Measurements from ENCODE around the gene HSPA2. TPM values are rescaled to one million over a fixed set of nuclear protein-coding genes. Genes with fewer than 3 reads are reported as not detected.

Gene HSPA2
- total RNA-seq, 1 experiment from 2014 or later: 8.7 TPM

DNA sequence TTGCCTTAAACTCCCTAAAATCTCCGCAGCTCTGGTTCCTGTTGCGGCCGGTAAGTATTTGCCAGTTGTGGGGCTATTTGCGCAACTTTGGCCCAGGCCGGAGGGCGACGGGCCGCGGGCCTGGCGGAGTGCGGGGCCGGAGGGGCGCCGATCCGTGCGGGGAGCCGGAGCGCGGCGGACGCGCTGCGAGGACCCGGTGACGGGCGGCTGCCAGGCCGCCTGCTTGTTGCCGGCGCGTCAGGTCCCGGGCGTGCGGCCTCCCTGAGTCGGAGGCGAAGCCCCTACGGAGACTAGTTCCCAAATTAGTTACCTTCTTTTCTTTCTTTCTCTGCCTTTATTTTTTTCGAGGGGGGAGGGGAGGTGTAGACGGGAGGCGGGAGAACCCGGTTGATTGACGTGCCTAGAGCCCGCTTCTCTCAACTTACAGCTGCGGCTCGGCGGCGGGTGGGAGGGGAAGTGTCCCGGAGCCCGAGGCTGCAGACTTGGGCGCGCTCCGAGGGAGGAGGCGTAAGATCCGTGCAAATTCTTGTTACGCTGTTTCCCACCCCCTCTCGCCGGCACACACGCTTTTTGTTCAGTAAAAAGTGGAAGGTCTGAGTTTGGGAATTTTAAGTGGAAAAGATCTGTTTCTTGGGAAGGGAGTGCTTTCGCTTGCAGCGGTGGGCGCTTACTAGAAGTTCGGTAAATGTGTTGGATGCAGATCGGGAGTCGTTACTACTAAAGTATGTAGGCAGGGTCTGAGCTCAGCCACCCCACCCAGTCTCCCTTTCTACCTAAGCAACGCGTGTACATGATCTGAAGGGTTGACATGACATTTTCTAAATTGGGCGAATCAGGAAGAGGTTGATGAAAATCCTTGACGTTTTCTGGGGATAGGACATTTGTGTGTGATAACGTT is 35.4 kb upstream of the HSPA2 start:
- peaks cover 33% of the 10 kb centered on the region for H3K4me1 ChIP-seq
- Mint-ChIP-seq H3K4me1 (ENCODE audit: low read depth, unreplicated experiment) (peaks cover 19% of the 10 kb centered on the region), H3K36me3 (ENCODE audit: insufficient read depth, unreplicated experiment) (peaks cover 39% of the 10 kb centered on the region), H3K27me3 (ENCODE audit: insufficient read depth, unreplicated experiment) (no peaks in the 10 kb centered on the region), H3K9me3 (ENCODE audit: unreplicated experiment) (no peaks in the 10 kb centered on the region), H3K4me3 (ENCODE audit: unreplicated experiment) (peak overlapping the region; percentile 78), H3K27ac (ENCODE audit: unreplicated experiment) (peak overlapping the region; percentile 81)
- ChIA-PET CTCF (interaction anchor here (0.6 to 0.8 kb wide), 3 partner anchors 78 to 406 kb away, joined by 3 to 4 read pairs (median 3); no protein-coding TSS in a partner anchor), POLR2A (interaction anchor here (0.6 to 1.7 kb wide), 9 partner anchors 98 to 863 kb away, joined by 3 to 14 read pairs (median 4); partner anchors contain the start of genes MTHFD1, PLEKHG3 and WDR89)
- intact Hi-C loops (cut with micrococcal nuclease; ENCODE audit: unreplicated experiment): loop anchor here (1.0 to 10.0 kb wide), 4 partner anchors 118 to 390 kb away; partner anchors contain the start of genes MTHFD1 and PLEKHG3
- peak; percentile 88 to 90 for DNase-seq
- H3K36me3 ChIP-seq (ENCODE audit: control insufficient read depth, insufficient read depth, low read length): no peaks in the 10 kb centered on the region
- TF ChIP-seq, protein P1, sequence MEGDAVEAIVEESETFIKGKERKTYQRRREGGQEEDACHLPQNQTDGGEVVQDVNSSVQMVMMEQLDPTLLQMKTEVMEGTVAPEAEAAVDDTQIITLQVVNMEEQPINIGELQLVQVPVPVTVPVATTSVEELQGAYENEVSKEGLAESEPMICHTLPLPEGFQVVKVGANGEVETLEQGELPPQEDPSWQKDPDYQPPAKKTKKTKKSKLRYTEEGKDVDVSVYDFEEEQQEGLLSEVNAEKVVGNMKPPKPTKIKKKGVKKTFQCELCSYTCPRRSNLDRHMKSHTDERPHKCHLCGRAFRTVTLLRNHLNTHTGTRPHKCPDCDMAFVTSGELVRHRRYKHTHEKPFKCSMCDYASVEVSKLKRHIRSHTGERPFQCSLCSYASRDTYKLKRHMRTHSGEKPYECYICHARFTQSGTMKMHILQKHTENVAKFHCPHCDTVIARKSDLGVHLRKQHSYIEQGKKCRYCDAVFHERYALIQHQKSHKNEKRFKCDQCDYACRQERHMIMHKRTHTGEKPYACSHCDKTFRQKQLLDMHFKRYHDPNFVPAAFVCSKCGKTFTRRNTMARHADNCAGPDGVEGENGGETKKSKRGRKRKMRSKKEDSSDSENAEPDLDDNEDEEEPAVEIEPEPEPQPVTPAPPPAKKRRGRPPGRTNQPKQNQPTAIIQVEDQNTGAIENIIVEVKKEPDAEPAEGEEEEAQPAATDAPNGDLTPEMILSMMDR (IDR thresholded peaks at IDR 0.05; ENCODE audit: insufficient read depth in 1 of 2, low read depth in 1 of 2, low read length in 1 of 2, severe bottlenecking in 1 of 2, unreplicated experiment in 1 of 2): no peak
- no peaks in the 10 kb centered on the region for H3K9me3 ChIP-seq
- H3K4me3 ChIP-seq (ENCODE audit: low read depth, low read length): peak overlapping the region; percentile 97
- no peaks in the 10 kb centered on the region for H3K27me3 ChIP-seq (replicated peaks; ENCODE audit: control insufficient read depth, insufficient read depth, low read length)
- BruUV-seq (replicated peaks): TSS peak; percentile 42

DNA sequence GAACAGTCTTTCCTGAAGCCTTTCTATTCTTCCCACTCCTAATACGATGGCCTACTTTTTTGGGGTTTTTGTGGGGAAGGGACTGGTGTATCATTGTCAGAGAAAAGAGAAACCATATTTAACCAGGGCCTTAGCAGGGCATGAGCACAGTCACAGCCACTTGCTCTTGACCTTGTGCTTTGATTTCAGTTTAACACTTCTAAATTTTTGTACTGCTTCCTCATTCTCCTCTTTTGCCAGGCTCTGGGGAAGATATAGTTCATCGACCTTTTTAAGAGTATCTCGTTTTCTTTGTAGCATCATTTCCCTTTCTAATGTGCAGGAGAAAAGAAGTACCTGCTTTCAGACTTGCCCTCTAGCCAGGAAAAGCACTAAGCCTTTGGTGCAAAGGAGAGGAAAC is 33.8 kb upstream of the HSPA2 start:
- Mint-ChIP-seq H3K4me1 (ENCODE audit: low read depth, unreplicated experiment) (peaks cover 28% of the 10 kb centered on the region), H3K9me3 (ENCODE audit: unreplicated experiment) (no peaks in the 10 kb centered on the region), H3K27ac (ENCODE audit: unreplicated experiment) (no peak overlapping the region), H3K4me3 (ENCODE audit: unreplicated experiment) (peak overlapping the region; percentile 24), H3K36me3 (ENCODE audit: insufficient read depth, unreplicated experiment) (peaks cover 39% of the 10 kb centered on the region), H3K27me3 (ENCODE audit: insufficient read depth, unreplicated experiment) (no peaks in the 10 kb centered on the region)
- peaks cover 30% of the 10 kb centered on the region for H3K4me1 ChIP-seq
- TF ChIP-seq, protein P1 (IDR thresholded peaks at IDR 0.05; ENCODE audit: insufficient read depth in 1 of 2, low read depth in 1 of 2, low read length in 1 of 2, severe bottlenecking in 1 of 2, unreplicated experiment in 1 of 2): no peak
- no peaks in the 10 kb centered on the region for H3K27me3 ChIP-seq (replicated peaks; ENCODE audit: control insufficient read depth, insufficient read depth, low read length)
- no TSS peak for BruUV-seq (replicated peaks)
- no peaks in the 10 kb centered on the region for H3K9me3 ChIP-seq
- H3K4me3 ChIP-seq (ENCODE audit: low read depth, low read length): no peak overlapping the region
- intact Hi-C loops (cut with micrococcal nuclease; ENCODE audit: unreplicated experiment): loop anchor here (10.0 kb wide), 2 partner anchors 248 to 388 kb away; no protein-coding TSS in a partner anchor
- ChIA-PET CTCF (no interaction called here), POLR2A (no interaction called here)
- no peak for DNase-seq
- H3K36me3 ChIP-seq (ENCODE audit: control insufficient read depth, insufficient read depth, low read length): no peaks in the 10 kb centered on the region

DNA sequence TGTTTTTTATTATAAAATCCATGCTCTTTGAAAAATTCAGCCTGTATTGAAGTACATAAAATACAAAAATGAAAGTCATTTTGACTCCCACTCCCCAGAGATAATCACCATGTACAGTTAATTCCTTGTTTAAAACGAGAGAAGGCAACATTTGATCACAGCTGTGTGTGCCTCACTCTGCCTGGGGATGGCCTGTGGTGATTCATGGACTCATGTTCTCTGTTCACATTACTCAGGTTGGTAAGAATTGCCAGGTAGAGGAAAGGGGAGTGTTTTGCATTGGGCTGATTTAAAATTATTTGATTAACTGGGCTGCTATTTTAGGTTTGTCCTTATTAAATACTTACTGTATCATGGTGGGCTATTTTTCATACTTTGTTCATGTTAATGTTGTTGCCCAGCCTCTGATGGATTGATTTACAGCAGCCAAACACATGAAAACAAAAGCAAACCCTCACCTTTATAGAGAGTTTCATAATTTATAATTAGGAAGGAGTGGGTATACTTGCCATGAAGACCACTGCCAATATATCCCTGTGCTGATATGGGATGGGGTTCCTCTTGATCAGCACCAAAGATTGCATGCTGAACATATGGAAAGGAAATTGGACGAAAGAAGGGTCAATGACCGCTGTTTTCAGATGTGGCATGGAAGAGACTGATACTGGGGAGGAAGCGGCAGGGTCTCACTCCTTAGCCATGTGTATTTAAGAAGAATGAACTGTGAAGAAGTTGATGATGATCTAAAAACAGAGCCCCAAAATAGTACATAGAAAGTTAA is 33.0 kb upstream of the HSPA2 start:
- POLR2A ChIA-PET: interaction anchor here (0.6 kb wide), 1 partner anchor 370 kb away, joined by 3 read pairs; no protein-coding TSS in a partner anchor

More for the DNA sequence above, 33.0 kb upstream of the HSPA2 start:
- peaks cover 22% of the 10 kb centered on the region for H3K4me1 ChIP-seq
- no peak overlapping the region for H3K4me3 ChIP-seq (ENCODE audit: low read depth, low read length)
- intact Hi-C loops (cut with micrococcal nuclease; ENCODE audit: unreplicated experiment): loop anchor here (10.0 kb wide), 2 partner anchors 247 to 387 kb away; no protein-coding TSS in a partner anchor
- no peaks in the 10 kb centered on the region for H3K27me3 Mint-ChIP-seq (ENCODE audit: insufficient read depth, unreplicated experiment)
- no peaks in the 10 kb centered on the region for H3K27me3 ChIP-seq (replicated peaks; ENCODE audit: control insufficient read depth, insufficient read depth, low read length)
- H3K4me1 Mint-ChIP-seq (ENCODE audit: low read depth, unreplicated experiment): peaks cover 28% of the 10 kb centered on the region
- CTCF ChIA-PET: no interaction called here
- H3K9me3 ChIP-seq: no peaks in the 10 kb centered on the region
- no peak overlapping the region for H3K4me3 Mint-ChIP-seq (ENCODE audit: unreplicated experiment)
- H3K36me3 ChIP-seq (ENCODE audit: control insufficient read depth, insufficient read depth, low read length): no peaks in the 10 kb centered on the region
- TF ChIP-seq, protein P1 (IDR thresholded peaks at IDR 0.05; ENCODE audit: insufficient read depth in 1 of 2, low read depth in 1 of 2, low read length in 1 of 2, severe bottlenecking in 1 of 2, unreplicated experiment in 1 of 2): no peak
- no peak for DNase-seq
- H3K36me3 Mint-ChIP-seq (ENCODE audit: insufficient read depth, unreplicated experiment): peaks cover 39% of the 10 kb centered on the region
- H3K27ac Mint-ChIP-seq (ENCODE audit: unreplicated experiment): no peak overlapping the region
- BruUV-seq (replicated peaks): no TSS peak
- no peaks in the 10 kb centered on the region for H3K9me3 Mint-ChIP-seq (ENCODE audit: unreplicated experiment)
